Right cardiac atrium (tissue), 5 donors: ENCODE results near the gene MAGEE2. TPM values are rescaled to one million over a fixed set of nuclear protein-coding genes. Genes with fewer than 3 reads are reported as not detected.
"Not testable (repeated sequence)": the region's sequence is repeated elsewhere in the genome, so short reads cannot be mapped to it uniquely, and the experiment has no call there.

Experiments used
- ATAC-seq, 2 donors: fragments of 200-7000 bp; cut with Tn5 transposase; one replicate each; pipeline versions ENCODE4 v1.8.0 to v1.9.1; 2020; ENCODE audit warnings: moderate library complexity in 2 of 2, mild to moderate bottlenecking in 1 of 2
- DNase-seq, 3 donors: peaks; one replicate each; pipeline ENCODE4 v3.0.0-alpha.2; 2020
- H3K27ac ChIP-seq: one replicate; pipeline ENCODE4 v1.5.1; 2013; ENCODE audit warnings: mild to moderate bottlenecking, low read length, control low read depth, moderate library complexity
- H3K27me3 ChIP-seq: one replicate; pipeline ENCODE4 v1.6.1; 2013; ENCODE audit not compliant: control insufficient read depth, insufficient read depth
- H3K4me1 ChIP-seq: one replicate; pipeline ENCODE4 v1.6.1; 2013; ENCODE audit warnings: low read length; ENCODE audit not compliant: control insufficient read depth, insufficient read depth
- H3K4me3 ChIP-seq: one replicate; pipeline ENCODE4 v1.5.1; 2013; ENCODE audit warnings: low read length, control low read depth
- H3K9me3 ChIP-seq: one replicate; pipeline ENCODE4 v1.6.1; 2013; ENCODE audit warnings: low read length; ENCODE audit not compliant: control insufficient read depth
- WGBS: extraction: QIAGEN DNeasy Blood & Tissue Kit; methylation state at CpG from one replicate; pipeline ENCODE4 v1.1.7; 2013; 5-methylcytosine and 5-hydroxymethylcytosine counted together
- intact Hi-C, 4 donors: fragments of 100-400 bp; cut with DNase I; formaldehyde crosslinking; loops; one replicate each; pipeline versions ENCODE4 v1.11.0 to v1.14.0; 2022 to 2023
- long read RNA-seq, 4 donors: library from polyadenylated mRNA; unstranded; transcript quantifications; one replicate each; pipeline ENCODE4 v2.0.0, GENCODE V29; 2020 to 2021
- polyA plus RNA-seq: library from polyadenylated mRNA; stranded (reverse); fragments of 200-250 nt; gene quantifications from one replicate; pipeline ENCODE4 v1.2.3, GENCODE V29; 2013
- total RNA-seq, 4 donors: library from RNA; stranded (reverse); fragmentation: NEBNext Ultra II Directional; extraction: Animal tissue kit (Norgen Biotek cat#: 25700); gene quantifications; one replicate each; pipeline ENCODE4 v1.2.1, GENCODE V29; 2021
- donor health status: healthy with polysubstance abuse.
- donor health status: DM: no; HTN: yes; CAD: no.
- donor health status: DM: no; HTN: no; CAD: no.
- donor health status: DM: no; HTN: yes; CAD: no; lungs with severe emphysema.
- donor health status: DM: yes; HTN: yes; CAD: no.

Gene MAGEE2
- under 1 TPM; 0.32 to 0.40 (median 0.37) TPM for total RNA-seq
- 0.11 TPM for polyA plus RNA-seq
- long read RNA-seq, donor 1, partial matches to known transcripts, result 0 of 1 reads
- long read RNA-seq, donor 1, other reads (novel, unspliced or antisense), result 0 of 1 reads
- long read RNA-seq, donor 2, result 0 reads
- long read RNA-seq, donor 3, partial matches to known transcripts, result 0 of 1 reads
- long read RNA-seq, donor 3, other reads (novel, unspliced or antisense), result 0 of 1 reads
- long read RNA-seq, donor 4, result 0 reads

GRCh38 chrX:75784680-75785491, at the start of gene MAGEE2:
TSS of gene MAGEE2 (minus strand) at chrX:75785254. CDS start at chrX:75785051, 203 bp downstream.
- peak within 1 kb of the TSS; percentile 34 for H3K4me3 ChIP-seq
- peak; percentile 51 to 80 (median 57) for DNase-seq
- peak; percentile 61 to 70 for ATAC-seq
- no peaks in the 10 kb centered on the region for H3K9me3 ChIP-seq
- 17% methylated on average over 36 of the region's 36 CpGs for WGBS
- intact Hi-C loops, result no loop called here
- H3K4me1 ChIP-seq, result no peaks in the 10 kb centered on the region
- H3K27ac ChIP-seq, result no peak within 1 kb of the TSS
- H3K27me3 ChIP-seq, result no peaks in the 10 kb centered on the region

- Histone ChIP-seq H3K4me1 (no peaks in the 10 kb centered on the region), H3K9me3 (no peaks in the 10 kb centered on the region), H3K27me3 (no peaks in the 10 kb centered on the region), H3K4me3 (no peak overlapping the region), H3K27ac (no peak overlapping the region)
- intact Hi-C loops, result no loop called here
- ATAC-seq, result no peak
- 85% methylated on average over 5 of the region's 5 CpGs for WGBS
- DNase-seq, result no peak
These were observed 1.2 kb upstream of the MAGEE2 start for GRCh38 chrX:75786290-75786689.

GRCh38 chrX:75781611-75782010, 3.4 kb downstream of the MAGEE2 start:
- Histone ChIP-seq H3K9me3 (no peaks in the 10 kb centered on the region), H3K27me3 (no peaks in the 10 kb centered on the region), H3K4me1 (no peaks in the 10 kb centered on the region), H3K27ac (no peak overlapping the region), H3K4me3 (no peak overlapping the region)
- DNase-seq (peak; percentile 67 to 84 (median 78)), ATAC-seq (peak; percentile 71 to 79)
- 18% methylated on average over 15 of the region's 15 CpGs for WGBS
- intact Hi-C loops, result no loop called here

GRCh38 chrX:75768063-75768462, 17.0 kb downstream of the MAGEE2 start:
- DNase-seq, H3K4me1 ChIP-seq, intact Hi-C loops, ATAC-seq, H3K27ac ChIP-seq, H3K9me3 ChIP-seq, H3K4me3 ChIP-seq, H3K27me3 ChIP-seq: not testable (repeated sequence)
- 89% methylated on average over 4 of the region's 5 CpGs for WGBS

- DNase-seq, result no peak
- H3K4me3 ChIP-seq, result no peak overlapping the region
- intact Hi-C loops, result no loop called here
- no peaks in the 10 kb centered on the region for H3K4me1 ChIP-seq
- no peak overlapping the region for H3K27ac ChIP-seq
- H3K27me3 ChIP-seq, result no peaks in the 10 kb centered on the region
- WGBS, result 93% methylated on average over 2 of the region's 2 CpGs
- no peak for ATAC-seq
- H3K9me3 ChIP-seq, result no peaks in the 10 kb centered on the region
These were observed 36.6 kb downstream of the MAGEE2 start for GRCh38 chrX:75748431-75748830.

- ATAC-seq, result peak; percentile 68 to 83
- WGBS, result 8% methylated on average over 19 of the region's 54 CpGs
- H3K9me3 ChIP-seq, result no peaks in the 10 kb centered on the region
- H3K27me3 ChIP-seq, result no peaks in the 10 kb centered on the region
- intact Hi-C loops, result no loop called here
- peak; percentile 55 to 71 (median 65) for DNase-seq
- H3K4me1 ChIP-seq, result no peaks in the 10 kb centered on the region
- H3K27ac ChIP-seq, result peak overlapping the region; percentile 67
- H3K4me3 ChIP-seq, result peak overlapping the region; percentile 79
These were observed 38.0 kb downstream of the MAGEE2 start for GRCh38 chrX:75746891-75747639.
